ENCODE results near the gene PNRC1.

DNA sequence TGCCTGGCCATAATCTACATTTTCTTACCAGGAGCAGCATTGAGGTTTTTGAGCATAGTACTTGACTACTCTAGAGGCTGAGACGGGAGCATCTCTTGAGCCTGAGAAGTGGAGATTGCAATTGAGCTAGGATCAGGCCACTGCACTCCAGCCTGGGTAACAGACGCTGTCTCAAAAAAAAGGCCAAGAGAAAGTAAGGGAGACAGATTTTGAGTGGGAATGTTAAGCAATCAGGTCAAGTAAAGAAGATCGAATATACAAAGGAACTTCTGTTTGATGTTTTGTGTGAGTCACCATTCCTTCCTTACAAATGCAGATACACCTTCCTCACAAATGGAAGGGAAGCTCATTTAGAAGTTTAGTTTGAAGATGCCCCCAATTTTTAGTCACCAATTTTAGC lies 4.4 kb downstream of the PNRC1 start:
- TF ChIP-seq, protein P1, sequence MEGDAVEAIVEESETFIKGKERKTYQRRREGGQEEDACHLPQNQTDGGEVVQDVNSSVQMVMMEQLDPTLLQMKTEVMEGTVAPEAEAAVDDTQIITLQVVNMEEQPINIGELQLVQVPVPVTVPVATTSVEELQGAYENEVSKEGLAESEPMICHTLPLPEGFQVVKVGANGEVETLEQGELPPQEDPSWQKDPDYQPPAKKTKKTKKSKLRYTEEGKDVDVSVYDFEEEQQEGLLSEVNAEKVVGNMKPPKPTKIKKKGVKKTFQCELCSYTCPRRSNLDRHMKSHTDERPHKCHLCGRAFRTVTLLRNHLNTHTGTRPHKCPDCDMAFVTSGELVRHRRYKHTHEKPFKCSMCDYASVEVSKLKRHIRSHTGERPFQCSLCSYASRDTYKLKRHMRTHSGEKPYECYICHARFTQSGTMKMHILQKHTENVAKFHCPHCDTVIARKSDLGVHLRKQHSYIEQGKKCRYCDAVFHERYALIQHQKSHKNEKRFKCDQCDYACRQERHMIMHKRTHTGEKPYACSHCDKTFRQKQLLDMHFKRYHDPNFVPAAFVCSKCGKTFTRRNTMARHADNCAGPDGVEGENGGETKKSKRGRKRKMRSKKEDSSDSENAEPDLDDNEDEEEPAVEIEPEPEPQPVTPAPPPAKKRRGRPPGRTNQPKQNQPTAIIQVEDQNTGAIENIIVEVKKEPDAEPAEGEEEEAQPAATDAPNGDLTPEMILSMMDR (IDR thresholded peaks at IDR 0.05): no peak
- TF ChIP-seq POLR2A (IDR thresholded peaks at IDR 0.05): peak in 1 of 2 donors; percentile 8
